Left hindlimb (tissue), 1 donor: ENCODE results near the gene KRTAP12-1.

ENCODE experiments used
- DNase-seq: peaks from one replicate; pipeline ENCODE4 v3.0.0-alpha.2; 2018

Gene KRTAP12-1

DNA sequence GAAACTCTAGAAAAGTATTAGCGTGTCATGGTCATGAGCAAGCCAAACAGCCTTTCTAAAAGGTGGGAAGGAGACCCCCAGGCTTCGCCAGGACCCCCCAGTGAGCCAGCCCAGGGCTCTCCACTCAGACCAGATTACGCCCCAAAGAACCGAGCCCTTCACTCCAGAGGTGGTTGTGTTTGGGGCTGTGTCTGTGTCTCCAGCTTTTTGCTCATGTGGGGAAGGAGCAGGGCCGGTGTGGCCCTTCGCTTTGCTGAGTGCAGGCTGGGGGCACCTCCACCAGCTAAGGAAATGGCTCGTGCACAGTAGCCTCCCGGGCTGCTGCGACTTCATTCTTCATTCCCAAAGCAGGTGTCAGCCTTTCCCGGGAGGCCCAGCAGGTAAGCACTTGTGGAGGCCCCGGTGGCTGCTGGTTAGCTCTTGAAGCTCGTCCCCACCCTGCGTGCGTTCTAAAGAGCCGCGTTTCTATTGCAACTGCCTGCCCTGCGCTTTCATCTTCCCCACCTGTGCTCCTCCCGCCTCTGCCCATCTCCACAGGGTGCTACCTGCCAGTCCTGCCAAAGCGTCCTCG, 28.9 kb upstream of the KRTAP12-1 start:
- no peak for DNase-seq

GRCh38 chr21:44710294-44710665, 28.3 kb upstream of the KRTAP12-1 start:
- DNase-seq = no peak

DNA sequence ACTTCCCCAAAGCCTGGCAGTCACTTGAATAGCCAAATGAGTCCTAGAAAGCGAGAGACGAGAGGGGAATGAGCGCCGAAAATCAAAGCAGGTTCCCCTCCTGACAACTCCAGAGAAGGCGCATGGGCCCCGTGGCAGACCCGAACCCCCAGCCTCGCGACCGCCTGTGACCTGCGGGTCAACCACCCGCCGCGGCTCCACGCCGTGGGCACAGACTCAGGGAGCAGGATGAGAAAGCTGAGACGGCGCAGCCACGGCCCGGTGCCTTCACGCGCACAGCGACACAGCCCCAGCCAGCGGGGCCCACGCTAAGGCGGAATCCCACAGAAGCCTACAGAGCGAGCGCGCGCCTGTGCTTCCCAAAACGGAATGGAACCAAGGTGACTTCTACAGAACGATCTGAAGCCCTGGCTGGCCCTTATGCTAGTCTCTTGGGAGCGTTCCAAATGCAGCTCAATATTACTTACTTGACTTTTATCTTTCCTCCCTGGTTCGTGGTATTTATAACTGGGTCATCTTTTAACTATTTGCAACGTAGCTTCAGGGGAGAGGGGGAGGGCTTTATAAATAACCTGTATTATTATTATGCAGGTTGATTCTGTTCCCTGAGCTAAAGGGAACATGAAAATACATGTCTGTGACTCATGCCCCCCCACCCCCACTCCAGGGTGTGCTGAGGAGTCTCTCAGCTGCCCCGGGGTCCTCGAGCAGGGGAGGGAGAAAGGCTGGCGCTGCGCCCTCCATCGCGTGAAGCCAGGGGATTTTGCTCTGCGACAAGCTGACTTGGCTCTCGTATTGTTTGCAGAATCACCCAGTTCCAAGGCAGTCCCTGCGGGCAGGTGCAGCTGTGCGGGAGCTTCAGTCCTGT, 27.7 kb upstream of the KRTAP12-1 start:
- DNase-seq = no peak

DNA sequence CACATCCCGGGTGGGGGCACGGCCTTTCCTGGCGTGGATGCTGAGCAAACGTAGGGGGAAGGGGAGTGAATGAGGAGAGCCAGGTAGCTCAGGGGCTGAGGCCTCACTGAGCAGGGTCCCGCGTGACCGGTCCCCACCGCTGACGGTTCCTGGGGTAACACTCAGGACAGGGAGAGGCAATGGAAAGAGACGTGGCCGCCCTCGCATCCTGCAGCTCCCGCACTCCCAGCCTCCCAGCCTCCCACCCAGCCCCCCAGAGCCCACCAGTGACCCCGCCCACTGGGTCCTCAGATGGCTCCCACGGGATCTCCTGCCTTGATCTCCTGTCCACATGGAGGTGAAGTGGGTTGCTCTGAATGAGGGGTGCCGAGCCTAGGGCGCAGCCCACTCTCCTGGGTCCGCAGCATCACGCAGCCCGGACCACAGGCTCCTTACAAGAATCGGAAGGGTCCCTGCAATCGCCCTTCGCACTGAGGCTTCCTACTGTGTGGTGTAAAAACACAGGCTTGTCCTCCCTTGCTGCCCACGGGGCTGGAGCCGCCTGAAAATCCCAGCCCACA, 27.0 kb upstream of the KRTAP12-1 start:
- DNase-seq = no peak

- no peak for DNase-seq
Measured at GRCh38 chr21:44708213-44708865, 26.4 kb upstream of the KRTAP12-1 start.

DNA sequence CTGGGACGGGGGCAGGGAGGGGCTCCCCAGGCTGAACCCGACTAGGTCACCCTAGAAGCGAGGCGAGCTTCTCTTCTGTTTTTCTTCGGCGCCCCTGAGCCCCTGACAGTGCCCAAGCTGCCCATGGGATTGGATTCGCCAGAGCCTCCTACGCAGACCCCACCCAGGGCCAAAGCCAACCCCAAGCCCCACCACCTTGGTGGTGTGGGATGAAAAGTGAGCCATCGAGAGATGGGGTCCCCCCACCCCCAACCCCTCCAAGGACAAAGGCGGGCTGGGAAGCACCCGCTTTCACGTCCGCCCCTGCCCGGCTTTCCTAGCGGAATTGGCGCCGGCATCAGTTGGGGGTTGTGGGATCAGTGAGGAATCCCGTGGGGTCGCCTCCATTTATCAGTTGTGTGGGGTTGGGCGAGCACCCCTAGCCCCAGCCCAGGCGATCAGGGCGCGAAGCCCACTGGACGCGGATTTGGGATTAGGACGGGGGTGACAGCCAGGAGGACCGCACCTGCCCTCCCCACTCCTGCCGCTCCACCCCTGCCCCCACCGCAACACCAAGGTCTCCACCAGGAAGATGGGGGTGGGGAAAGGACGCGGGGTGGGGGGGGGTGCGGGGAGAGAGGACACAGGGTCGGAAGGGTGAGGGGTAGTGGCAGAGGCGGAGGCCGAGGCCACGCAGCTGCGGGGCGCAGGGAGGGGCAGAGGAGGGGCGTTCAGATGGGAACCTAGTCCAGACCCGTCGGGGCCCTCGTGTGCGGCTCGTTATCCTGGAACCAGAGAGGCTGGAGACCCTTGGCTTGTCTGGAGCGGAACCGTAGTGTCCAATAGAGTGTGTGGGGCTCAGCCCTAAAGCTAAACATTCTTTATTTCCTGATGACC, 25.0 kb upstream of the KRTAP12-1 start:
- DNase-seq = no peak

GRCh38 chr21:44706026-44706705, 24.2 kb upstream of the KRTAP12-1 start:
- DNase-seq = no peak

DNA sequence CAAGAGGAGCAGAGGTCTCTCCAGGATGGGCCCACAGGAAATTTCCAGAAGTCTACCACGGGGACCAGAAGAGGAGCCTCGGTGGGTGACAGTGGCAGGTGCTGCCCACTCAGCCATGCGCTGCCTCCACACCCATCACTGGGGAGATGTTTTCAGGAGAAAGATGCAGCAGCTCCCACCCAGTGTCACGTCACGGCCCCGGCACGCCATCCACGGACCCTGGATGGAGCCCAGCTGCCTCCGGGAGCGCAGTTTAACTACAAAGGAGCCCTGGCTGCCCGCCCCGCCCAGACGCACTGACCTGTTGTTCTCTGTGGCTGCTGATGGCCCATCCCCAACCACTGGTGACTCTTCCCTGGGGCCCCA, 22.7 kb upstream of the KRTAP12-1 start:
- no peak for DNase-seq

GRCh38 chr21:44703731-44704635, 22.0 kb upstream of the KRTAP12-1 start:
- DNase-seq = no peak

GRCh38 chr21:44702973-44703730, 21.2 kb upstream of the KRTAP12-1 start:
- DNase-seq = no peak

- no peak for DNase-seq
Measured at GRCh38 chr21:44702111-44702972, 20.4 kb upstream of the KRTAP12-1 start.

DNA sequence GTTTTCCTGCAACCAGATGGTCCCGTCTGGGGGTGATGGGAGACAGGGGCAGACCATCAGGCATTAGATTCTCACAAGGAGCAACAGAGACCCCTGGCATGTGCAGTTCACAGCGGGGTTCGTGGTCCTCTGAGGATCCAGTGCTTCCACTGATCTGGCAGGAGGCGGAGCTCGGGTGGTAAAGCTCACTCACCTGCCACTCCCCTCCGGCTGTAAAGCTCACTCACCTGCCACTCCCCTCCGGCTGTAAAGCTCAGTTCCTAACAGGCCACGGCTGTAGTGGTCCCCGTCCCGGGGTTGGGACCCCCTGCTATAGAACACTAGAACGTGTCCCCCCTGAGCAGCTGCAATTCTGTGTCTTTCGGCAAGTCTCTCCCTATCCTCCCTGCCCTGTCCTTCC, 19.6 kb upstream of the KRTAP12-1 start:
- DNase-seq = no peak

- DNase-seq = no peak
Measured at GRCh38 chr21:44701023-44701400, 19.0 kb upstream of the KRTAP12-1 start.

- DNase-seq = no peak
Measured at GRCh38 chr21:44700101-44701022, 18.4 kb upstream of the KRTAP12-1 start.

- no peak for DNase-seq
Measured at GRCh38 chr21:44699502-44700001, 17.6 kb upstream of the KRTAP12-1 start.

- no peak for DNase-seq
Measured at GRCh38 chr21:44697811-44698734, 16.1 kb upstream of the KRTAP12-1 start.
